Spleen (tissue), 7 donors: ENCODE data around the gene BMP6.

Source experiments
- POLR2A ChIP-seq, 3 donors: fragments of 450-650 bp; IDR thresholded peaks; one replicate each; pipeline ENCODE4 v1.5.1; 2017; ENCODE audit warnings: antibody characterized with exemption in 3 of 3, mild to moderate bottlenecking in 1 of 3
- POLR2AphosphoS5 ChIP-seq, 3 donors: sonication (generic); formaldehyde crosslinking; IDR thresholded peaks; one replicate each; pipeline ENCODE4 v1.5.1; 2017; ENCODE audit warnings: antibody characterized with exemption in 3 of 3
- TF ChIP-seq, protein P1 (sequence below), 11 experiments: fragments of 200-600 bp in 7 of 11; fragments of 450-650 bp in 4 of 11; sonication (generic) in 4 of 11; IDR thresholded peaks in 8 of 11; conservative IDR thresholded peaks in 3 of 11; 1 replicate in 7 of 11; 2 replicates in 4 of 11; pipeline versions ENCODE4 v1.4.0 to v1.8.0; 2016 to 2021; ENCODE audit warnings: antibody characterized with exemption in 11 of 11, inconsistent platforms in 4 of 11, mild to moderate bottlenecking in 1 of 11
- donor health status: DM: no; HTN: no; CAD: no; lungs with moderate emphysema.
- donor health status: DM: no; HTN: no; CAD: no.
- donor health status: DM: no; HTN: no; CAD: no.

DNA sequence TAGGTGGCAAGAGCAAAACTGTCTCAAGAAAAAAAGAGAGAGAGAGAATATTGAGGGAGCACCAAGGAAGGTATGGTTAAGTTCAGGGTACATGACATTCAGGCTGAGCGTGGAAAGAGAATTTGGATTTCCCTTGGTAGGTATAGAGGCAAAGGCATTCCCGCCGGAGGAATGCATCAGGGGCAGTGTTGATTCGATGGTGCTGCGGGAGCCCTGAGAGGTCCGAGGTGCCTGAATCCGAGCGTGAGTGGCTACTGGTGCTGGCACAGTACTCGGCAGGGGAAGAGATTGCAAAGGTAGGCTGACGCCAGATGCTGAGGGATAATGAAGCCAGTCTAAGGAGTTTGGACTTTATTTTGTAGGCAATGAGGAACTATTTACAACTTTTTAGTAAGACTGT is 20.0 kb downstream of the BMP6 start:
- TF ChIP-seq, protein P1, sequence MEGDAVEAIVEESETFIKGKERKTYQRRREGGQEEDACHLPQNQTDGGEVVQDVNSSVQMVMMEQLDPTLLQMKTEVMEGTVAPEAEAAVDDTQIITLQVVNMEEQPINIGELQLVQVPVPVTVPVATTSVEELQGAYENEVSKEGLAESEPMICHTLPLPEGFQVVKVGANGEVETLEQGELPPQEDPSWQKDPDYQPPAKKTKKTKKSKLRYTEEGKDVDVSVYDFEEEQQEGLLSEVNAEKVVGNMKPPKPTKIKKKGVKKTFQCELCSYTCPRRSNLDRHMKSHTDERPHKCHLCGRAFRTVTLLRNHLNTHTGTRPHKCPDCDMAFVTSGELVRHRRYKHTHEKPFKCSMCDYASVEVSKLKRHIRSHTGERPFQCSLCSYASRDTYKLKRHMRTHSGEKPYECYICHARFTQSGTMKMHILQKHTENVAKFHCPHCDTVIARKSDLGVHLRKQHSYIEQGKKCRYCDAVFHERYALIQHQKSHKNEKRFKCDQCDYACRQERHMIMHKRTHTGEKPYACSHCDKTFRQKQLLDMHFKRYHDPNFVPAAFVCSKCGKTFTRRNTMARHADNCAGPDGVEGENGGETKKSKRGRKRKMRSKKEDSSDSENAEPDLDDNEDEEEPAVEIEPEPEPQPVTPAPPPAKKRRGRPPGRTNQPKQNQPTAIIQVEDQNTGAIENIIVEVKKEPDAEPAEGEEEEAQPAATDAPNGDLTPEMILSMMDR (IDR thresholded peaks at IDR 0.05 in 8 of 11, conservative IDR thresholded peaks at IDR 0.05 in 3 of 11): no peak
- TF ChIP-seq POLR2A (IDR thresholded peaks at IDR 0.05) (no peak), POLR2AphosphoS5 (IDR thresholded peaks at IDR 0.05) (no peak)
